HEK293 (cell line): ENCODE results near the gene KIRREL1.

Source experiments
- CTCF ChIA-PET: fragments of 350-600 bp; formaldehyde crosslinking; extraction: SDS; loops from one replicate; lab custom pipeline; 2021; ENCODE audit warnings: antibody characterized with exemption; lab: Yijun Ruan, JAX
- POLR2A ChIA-PET: fragments of 300-600 bp; formaldehyde crosslinking; extraction: SDS; loops from one replicate; lab custom pipeline; 2020; ENCODE audit warnings: antibody characterized with exemption, inconsistent platforms; lab: Yijun Ruan, JAX
- H3K27ac ChIP-seq: fragments of 200-500 bp; sonication (Bioruptor generic); 2 replicates; pipeline ENCODE4 v1.5.1; 2014; ENCODE audit warnings: low read depth, low read length, control low read depth, inconsistent platforms; ENCODE audit errors: extremely low read depth
- H3K36me3 ChIP-seq, 2 experiments: fragments of 200-500 bp in 1 of 2; sonication (Bioruptor generic) in 1 of 2; 1 replicate in 1 of 2; 2 replicates in 1 of 2; pipeline ENCODE4 v1.5.1; 2014 to 2017; ENCODE audit warnings: inconsistent platforms in 2 of 2, low read length in 2 of 2; ENCODE audit not compliant: control insufficient read depth in 2 of 2, insufficient read depth in 1 of 2
- H3K4me1 ChIP-seq: fragments of 200-500 bp; sonication (Bioruptor generic); 2 replicates; pipeline ENCODE4 v1.5.1; 2014; ENCODE audit warnings: mild to moderate bottlenecking, low read length, inconsistent platforms; ENCODE audit not compliant: control insufficient read depth, insufficient read depth
- H3K4me3 ChIP-seq: 2 replicates; pipeline ENCODE4 v1.5.1; 2011; ENCODE audit warnings: low read depth, mild to moderate bottlenecking, control low read depth, low read length, moderate library complexity
- H3K9me3 ChIP-seq: fragments of 200-500 bp; sonication (Bioruptor generic); 2 replicates; pipeline ENCODE4 v1.5.1; 2014; ENCODE audit warnings: low read depth, low read length, inconsistent platforms; ENCODE audit not compliant: control insufficient read depth, insufficient read depth
- BCL11B ChIP-seq: fragments of 450-650 bp; formaldehyde crosslinking; IDR thresholded peaks from 2 replicates; pipeline ENCODE4 v1.5.1; 2016; ENCODE audit warnings: low read depth, missing biosample characterization, missing genetic modification characterization
- EGR2 ChIP-seq: fragments of 450-650 bp; formaldehyde crosslinking; IDR thresholded peaks from 2 replicates; pipeline ENCODE4 v1.5.1; 2016; ENCODE audit warnings: low read depth, missing biosample characterization, missing genetic modification characterization
- GLI4 ChIP-seq: fragments of 450-650 bp; formaldehyde crosslinking; IDR thresholded peaks from 2 replicates; pipeline ENCODE4 v1.5.1; 2016; ENCODE audit warnings: missing biosample characterization, missing genetic modification characterization
- HOXA7 ChIP-seq: sonication (generic); formaldehyde crosslinking; IDR thresholded peaks from 2 replicates; pipeline ENCODE4 v1.8.1; 2022; ENCODE audit warnings: missing genetic modification reagents, borderline replicate concordance
- HOXC10 ChIP-seq: sonication (generic); formaldehyde crosslinking; IDR thresholded peaks from 2 replicates; pipeline ENCODE4 v1.8.1; 2023; ENCODE audit warnings: mild to moderate bottlenecking, missing genetic modification reagents
- TCF7L2 ChIP-seq: IDR thresholded peaks from 2 replicates; pipeline ENCODE4 v1.6.1; 2011; ENCODE audit warnings: low read depth, mild to moderate bottlenecking, inconsistent platforms, low read length, moderate library complexity, borderline replicate concordance
- ZBTB1 ChIP-seq: fragments of 450-650 bp; formaldehyde crosslinking; IDR thresholded peaks from 2 replicates; pipeline ENCODE4 v1.5.1; 2016; ENCODE audit warnings: missing biosample characterization, missing genetic modification characterization
- ZBTB26 ChIP-seq: fragments of 450-650 bp; formaldehyde crosslinking; optimal IDR thresholded peaks from 2 replicates; pipeline ENCODE3; 2016; ENCODE audit warnings: missing biosample characterization, mild to moderate bottlenecking, missing genetic modification characterization
- ZFHX2 ChIP-seq: fragments of 450-650 bp; formaldehyde crosslinking; conservative IDR thresholded peaks from 2 replicates; pipeline ENCODE4 v1.5.1; 2016; ENCODE audit warnings: missing biosample characterization, missing genetic modification characterization
- ZNF114 ChIP-seq: fragments of 450-650 bp; formaldehyde crosslinking; IDR thresholded peaks from 2 replicates; pipeline ENCODE4 v1.5.0; 2017; ENCODE audit warnings: missing biosample characterization, missing genetic modification characterization
- ZNF148 ChIP-seq: fragments of 450-650 bp; formaldehyde crosslinking; IDR thresholded peaks from 2 replicates; pipeline ENCODE4 v1.5.0; 2017; ENCODE audit warnings: missing biosample characterization, missing genetic modification characterization, borderline replicate concordance
- ZNF19 ChIP-seq: fragments of 450-650 bp; formaldehyde crosslinking; IDR thresholded peaks from 2 replicates; pipeline ENCODE4; 2016; ENCODE audit warnings: missing biosample characterization, missing genetic modification characterization, low read depth
- ZNF449 ChIP-seq: fragments of 450-650 bp; formaldehyde crosslinking; IDR thresholded peaks from 2 replicates; pipeline ENCODE4 v1.5.1; 2017; ENCODE audit warnings: missing biosample characterization, mild to moderate bottlenecking, missing genetic modification characterization, moderate library complexity
- ZNF704 ChIP-seq: fragments of 450-650 bp; formaldehyde crosslinking; IDR thresholded peaks from 2 replicates; pipeline ENCODE4 v1.5.1; 2016; ENCODE audit warnings: missing biosample characterization, missing genetic modification characterization
- ZNF777 ChIP-seq: fragments of 450-650 bp; formaldehyde crosslinking; IDR thresholded peaks from 2 replicates; pipeline ENCODE4 v1.5.1; 2017; ENCODE audit warnings: missing biosample characterization, missing genetic modification characterization, borderline replicate concordance
- ZSCAN16 ChIP-seq: fragments of 450-650 bp; formaldehyde crosslinking; IDR thresholded peaks from 2 replicates; pipeline ENCODE4 v1.5.1; 2016; ENCODE audit warnings: missing biosample characterization, missing genetic modification characterization

KIRREL1 gene

GRCh38 chr1:158067662-158068061 is 74.2 kb downstream of the KIRREL1 start (continued):
- TF ChIP-seq TCF7L2 (no peak), HOXC10 (CRISPR knock-in tag) (no peak), EGR2 (tag by site-specific recombination) (no peak), ZNF704 (no peak), ZBTB1 (tag by site-specific recombination) (no peak), ZNF449 (tag by site-specific recombination) (no peak), ZNF777 (tag by site-specific recombination) (no peak), GLI4 (tag by site-specific recombination) (no peak)

GRCh38 chr1:158068918-158069317 is 75.5 kb downstream of the KIRREL1 start:
- no peaks in the 10 kb centered on the region for H3K4me1 ChIP-seq
- POLR2A ChIA-PET = no interaction called here
- H3K4me3 ChIP-seq = no peak overlapping the region
- TF ChIP-seq ZNF19 = no peak
- no peak for TF ChIP-seq ZBTB26 (tag by site-specific recombination)
- no peak for TF ChIP-seq BCL11B (tag by site-specific recombination)
- no peak for TF ChIP-seq HOXA7
- TF ChIP-seq ZSCAN16 = no peak
- TF ChIP-seq ZFHX2 (tag by site-specific recombination) = no peak
- H3K9me3 ChIP-seq = no peaks in the 10 kb centered on the region
- H3K27ac ChIP-seq = no peak overlapping the region
- no peaks in the 10 kb centered on the region for H3K36me3 ChIP-seq
- CTCF ChIA-PET = interaction anchor here (0.5 to 1.8 kb wide), 2 partner anchors 77 to 104 kb away, joined by 3 to 10 read pairs; no protein-coding TSS in a partner anchor

GRCh38 chr1:158071138-158071537 is 77.7 kb downstream of the KIRREL1 start:
- H3K27ac ChIP-seq = no peak overlapping the region
- CTCF ChIA-PET = interaction anchor here (0.7 to 1.1 kb wide), 2 partner anchors 10 to 79 kb away, joined by 3 read pairs; no protein-coding TSS in a partner anchor
- no peaks in the 10 kb centered on the region for H3K4me1 ChIP-seq
- POLR2A ChIA-PET = no interaction called here
- H3K4me3 ChIP-seq = no peak overlapping the region
- H3K9me3 ChIP-seq = no peaks in the 10 kb centered on the region
- TF ChIP-seq ZNF114 (tag by site-specific recombination) = no peak
- no peak for TF ChIP-seq ZNF148 (tag by site-specific recombination)
- TF ChIP-seq EGR2 (tag by site-specific recombination) = peak; percentile 79
- peak; percentile 77 for TF ChIP-seq ZFHX2 (tag by site-specific recombination)
- H3K36me3 ChIP-seq = no peaks in the 10 kb centered on the region
